ENCODE measurements around the gene APOBEC3C.
"Not testable (repeated sequence)": the region's sequence is repeated elsewhere in the genome, so short reads cannot be mapped to it uniquely, and the experiment has no call there.

APOBEC3C gene

GRCh38 chr22:39013942-39014722 is at the start of gene APOBEC3C:
Gene APOBEC3C (plus strand): TSS chr22:39014257. CDS start chr22:39014363, 106 bp downstream.
- peak; percentile 35 to 62 (median 42) for DNase-seq

GRCh38 chr22:38964306-38964705 is 49.8 kb upstream of the APOBEC3C start:
- DNase-seq = no peak

- no peak for DNase-seq
Observed at GRCh38 chr22:38964989-38965388, 49.1 kb upstream of the APOBEC3C start.

DNA sequence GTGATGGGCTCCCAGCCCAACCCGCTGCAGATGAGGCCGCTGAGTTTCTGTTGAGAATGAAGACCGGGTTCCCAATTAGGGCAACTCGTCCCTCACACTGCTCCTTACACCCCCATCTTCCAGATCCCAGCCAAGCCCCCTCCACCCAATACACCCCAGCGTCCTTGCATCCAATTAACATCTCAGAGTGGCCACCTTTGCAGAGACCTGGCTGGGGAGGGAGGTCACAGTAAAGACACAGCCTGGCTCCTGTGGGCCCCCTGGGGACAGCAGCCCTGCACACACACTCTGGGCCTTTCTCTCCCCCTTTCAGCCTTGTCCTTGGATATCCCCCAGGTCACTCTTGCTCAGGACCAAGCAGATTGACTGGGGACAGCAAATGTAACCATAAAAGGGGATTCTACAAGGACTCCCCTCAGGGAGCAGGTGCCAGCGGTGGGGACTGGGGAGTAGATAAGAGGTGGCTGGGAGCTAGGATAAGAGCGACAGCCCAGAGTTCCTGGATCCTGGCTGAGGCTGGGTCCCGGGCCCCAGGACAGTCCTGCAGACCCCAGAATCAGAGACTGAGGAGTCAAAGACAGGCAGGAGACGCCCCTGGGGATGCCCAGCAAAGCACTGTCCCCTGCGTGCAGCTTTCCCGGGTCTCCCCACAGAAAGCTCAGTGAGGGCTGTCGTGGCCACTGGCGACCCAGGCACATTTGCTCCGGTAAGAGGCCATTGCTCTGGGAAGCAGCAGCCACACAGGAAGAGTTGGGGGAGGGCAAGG is 48.3 kb upstream of the APOBEC3C start:
- DNase-seq = no peak

DNA sequence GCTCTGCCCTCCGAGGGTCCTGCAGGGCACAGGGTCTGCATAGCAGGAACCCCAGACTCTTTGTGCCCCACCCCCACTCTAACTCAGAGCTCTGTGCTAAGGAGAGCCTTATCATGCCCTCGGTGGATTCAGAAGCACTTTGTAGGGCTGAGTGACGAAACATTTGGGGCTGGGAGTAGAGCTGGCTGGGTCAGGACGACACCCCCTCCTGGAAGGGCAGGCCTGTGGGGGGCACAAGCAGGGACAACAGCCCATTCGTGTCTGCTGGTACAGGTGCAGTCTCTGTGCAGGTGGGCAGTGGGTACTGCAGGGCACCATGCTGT is 47.7 kb upstream of the APOBEC3C start:
- no peak for DNase-seq

- no peak for DNase-seq
Observed at GRCh38 chr22:38966942-38967341, 47.1 kb upstream of the APOBEC3C start.

GRCh38 chr22:38967451-38968450 is 46.3 kb upstream of the APOBEC3C start:
- DNase-seq = no peak

DNA sequence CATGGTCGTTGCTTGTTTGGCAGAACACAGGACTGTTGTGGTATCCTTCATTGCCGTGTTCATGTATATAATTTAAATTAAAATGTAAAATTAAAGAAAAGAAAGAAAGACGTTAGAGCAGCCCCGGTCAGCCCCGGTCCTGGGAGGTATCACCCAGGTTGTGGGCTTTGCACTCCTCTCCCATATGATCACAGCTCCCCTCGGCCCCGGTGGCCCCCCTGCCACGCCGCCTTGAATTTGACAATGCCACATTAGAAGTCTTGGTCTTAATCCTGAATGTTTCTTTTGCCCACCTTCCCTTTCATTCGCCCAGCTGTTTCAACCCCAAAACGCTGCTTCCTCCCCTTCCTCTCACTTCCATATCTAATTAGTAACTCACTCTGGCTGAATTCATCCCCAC is 45.3 kb upstream of the APOBEC3C start:
- DNase-seq = no peak

DNA sequence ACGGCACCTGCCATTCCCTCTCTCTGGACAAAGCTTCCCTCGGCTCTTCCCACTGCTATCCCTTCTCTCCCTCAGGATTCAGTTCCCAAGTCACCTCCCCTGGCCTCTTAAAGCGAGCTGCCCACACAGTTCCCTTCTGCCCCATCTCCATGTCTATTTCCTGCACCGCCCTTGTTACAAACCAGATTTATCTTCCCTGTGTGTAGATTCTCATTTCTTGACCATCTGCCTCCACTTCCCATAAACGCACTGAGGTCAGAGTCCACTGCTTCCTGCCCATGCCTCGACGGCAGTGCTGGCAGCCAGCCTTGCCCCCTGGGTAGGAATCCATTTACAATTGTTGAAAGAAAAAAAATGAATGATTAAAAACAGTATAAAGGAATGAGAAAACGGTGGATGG is 43.5 kb upstream of the APOBEC3C start:
- no peak for DNase-seq

GRCh38 chr22:38971202-38971601 is 42.9 kb upstream of the APOBEC3C start:
- DNase-seq = no peak

DNA sequence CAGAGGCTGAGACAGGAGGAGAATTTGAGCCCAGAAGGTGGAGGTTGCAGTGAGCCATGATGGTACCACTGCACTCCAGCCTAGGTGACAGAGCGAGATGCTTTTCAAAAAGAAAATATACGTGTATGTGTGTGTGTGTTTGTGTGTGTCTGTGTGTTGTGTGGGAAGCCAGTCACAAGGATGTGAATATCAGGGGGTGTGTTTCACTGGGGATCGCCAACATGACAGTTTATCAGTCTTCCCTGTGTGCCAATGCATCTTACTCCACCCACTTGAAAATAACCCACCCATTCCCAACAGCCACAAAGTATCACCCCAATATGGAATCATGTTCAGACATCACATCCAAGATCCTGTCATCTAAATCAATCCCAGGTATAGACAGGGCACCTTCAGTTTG is 42.3 kb upstream of the APOBEC3C start:
- no peak for DNase-seq

DNA sequence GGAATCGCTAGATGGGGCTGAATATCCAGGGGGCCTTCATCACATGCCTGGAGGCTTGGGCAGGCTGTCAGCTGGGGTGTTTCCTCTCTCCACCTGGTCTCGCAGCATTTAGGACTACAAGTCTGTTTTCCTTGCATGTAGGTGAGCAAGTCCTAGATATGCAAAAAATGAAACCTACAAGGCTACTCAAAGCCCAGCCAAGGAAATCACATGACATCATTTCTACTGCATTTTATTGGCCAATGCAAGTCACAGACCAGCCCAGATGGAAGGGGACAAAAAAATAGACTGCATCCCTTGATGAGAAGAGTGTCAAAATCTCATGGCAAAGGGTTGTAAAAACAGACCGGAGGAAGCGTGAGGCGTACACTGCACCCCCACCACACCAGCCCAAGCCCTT is 41.5 kb upstream of the APOBEC3C start:
- no peak for DNase-seq

DNA sequence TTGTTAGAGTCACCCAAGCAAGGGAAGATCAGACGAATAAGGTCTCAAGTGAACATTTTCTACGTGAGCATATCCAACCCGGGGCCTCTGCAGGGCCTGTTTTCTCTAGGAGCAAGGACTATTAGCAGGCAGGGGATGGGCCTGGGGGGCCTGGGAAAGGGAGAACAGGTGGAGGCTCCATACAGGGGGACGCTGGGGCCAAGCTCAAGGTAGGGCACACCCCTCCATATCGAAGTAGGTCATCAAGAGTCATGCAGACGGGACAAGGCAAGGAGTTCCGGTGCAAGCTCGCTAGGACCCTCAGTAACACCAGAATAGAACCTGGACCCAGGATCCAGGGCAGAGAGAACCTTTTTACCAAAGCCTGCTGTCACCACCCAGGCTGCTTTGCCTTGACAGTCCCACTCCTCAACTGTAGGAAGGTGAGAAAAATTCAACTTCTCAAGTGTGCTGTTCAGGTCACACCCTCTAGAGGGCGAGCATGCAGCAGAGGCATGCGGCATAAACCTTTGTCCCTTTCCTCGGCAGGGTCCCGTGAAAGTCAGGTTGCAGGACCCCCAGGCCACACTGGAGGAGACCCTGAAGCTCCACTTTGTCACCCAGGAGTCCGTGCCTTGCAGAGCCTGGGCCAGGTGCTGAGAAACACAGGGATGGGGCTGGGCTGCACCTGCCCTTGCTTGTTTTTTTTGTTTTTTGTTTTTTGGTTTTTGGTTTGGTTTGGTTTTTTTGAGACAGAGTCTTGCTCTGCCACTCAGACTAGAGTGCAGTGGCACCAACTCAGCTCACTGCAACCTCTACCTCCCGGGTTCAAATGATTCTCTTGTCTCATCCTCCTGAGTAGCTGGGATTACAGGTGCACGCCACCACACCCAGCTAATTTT is 40.5 kb upstream of the APOBEC3C start:
- DNase-seq = peak in 4 of 6 experiments; percentile 10 to 57 (median 20)

GRCh38 chr22:38974170-38974825 is 39.8 kb upstream of the APOBEC3C start:
- DNase-seq = no peak

GRCh38 chr22:38974826-38975175 is 39.3 kb upstream of the APOBEC3C start:
- DNase-seq = no peak

- not testable (repeated sequence) for DNase-seq
Observed at GRCh38 chr22:38977289-38977688, 36.8 kb upstream of the APOBEC3C start.

DNA sequence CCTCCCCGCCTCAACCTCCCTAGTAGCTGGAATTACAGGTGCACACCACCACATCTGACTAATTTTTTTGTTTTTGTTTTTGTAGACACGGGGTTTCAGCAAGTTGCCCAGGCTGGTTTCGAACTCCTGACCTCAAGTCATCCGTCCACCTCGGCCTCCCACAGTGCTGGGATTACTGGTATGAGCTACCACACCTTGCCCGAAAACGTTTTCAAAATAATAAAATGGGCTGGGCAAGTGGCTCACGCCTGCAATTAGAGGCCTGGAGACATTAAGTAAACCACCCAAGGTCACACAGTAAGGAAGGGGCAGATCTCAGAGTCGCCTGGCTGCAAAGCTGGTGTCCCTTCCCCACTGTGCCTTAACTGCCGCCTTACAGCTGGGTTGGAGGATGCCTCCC is 33.5 kb upstream of the APOBEC3C start:
- not testable (repeated sequence) for DNase-seq

- peak in 2 of 6 experiments; percentile 6 to 36 for DNase-seq
Observed at GRCh38 chr22:38981005-38981991, 32.8 kb upstream of the APOBEC3C start.

DNA sequence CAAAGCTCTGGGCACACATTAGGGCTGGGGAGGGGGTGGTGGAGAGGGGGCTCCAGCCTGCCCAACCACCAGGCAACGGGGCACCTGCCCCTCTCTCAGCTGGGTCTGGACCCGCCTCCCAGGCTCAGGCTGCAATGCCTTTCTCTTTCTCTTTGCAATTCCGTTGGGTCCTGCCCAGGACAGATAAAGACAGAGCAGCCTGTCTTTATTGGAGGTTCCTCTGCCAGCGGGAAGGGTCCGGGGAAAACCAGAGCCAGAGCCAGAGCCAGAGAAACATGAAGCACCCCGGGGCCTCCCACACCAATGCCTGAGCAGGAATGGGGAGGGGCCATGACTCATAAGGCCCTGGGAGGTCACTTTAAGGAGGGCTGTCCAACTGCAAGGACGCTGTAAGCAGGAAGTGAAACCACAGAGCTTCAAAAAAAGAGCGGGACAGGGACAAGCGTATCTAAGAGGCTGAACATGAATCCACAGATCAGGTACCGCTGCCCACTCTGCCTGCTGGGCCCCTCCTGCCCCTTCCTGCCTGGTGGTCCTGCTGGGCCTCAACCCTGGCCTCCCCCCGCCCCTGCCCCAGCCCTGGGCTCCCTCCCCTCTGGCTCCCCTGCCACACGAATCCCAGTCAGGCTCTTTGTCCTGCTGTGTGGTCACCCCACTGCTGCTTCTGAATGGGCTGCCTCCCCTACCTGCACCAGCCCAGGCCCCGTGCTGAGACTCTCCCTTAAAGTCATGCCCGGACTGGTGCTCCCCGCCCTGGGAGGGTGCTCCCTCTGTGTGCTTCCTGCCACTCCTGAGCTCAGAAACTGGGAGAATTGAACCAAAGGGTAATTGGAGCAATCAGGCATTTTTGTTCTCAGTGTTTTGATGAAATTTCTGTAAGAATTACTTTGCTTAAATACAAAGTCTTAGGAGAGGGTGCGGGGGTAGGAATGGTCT is 31.8 kb upstream of the APOBEC3C start, which contains the start of gene APOBEC3B:
Gene APOBEC3B, plus strand, starts transcription at position 356 of the 936 bp plus-strand sequence. Its CDS starts 107 bp downstream, at position 463.
- DNase-seq = peak in 4 of 6 experiments; percentile 6 to 34 (median 14)

Data from stimulated activated naive CD4-positive, alpha-beta T cell (primary cell).